GM18951 (cell line): Measurements from ENCODE around the gene BMAL1.
"Not testable (repeated sequence)": the region's sequence is repeated elsewhere in the genome, so short reads cannot be mapped to it uniquely, and the experiment has no call there.

ENCODE experiments used
- POLR2A ChIP-seq: IDR thresholded peaks from 4 replicates; pipeline ENCODE4 v1.6.1; 2011; ENCODE audit warnings: mild to moderate bottlenecking; ENCODE audit not compliant: insufficient read length, insufficient read depth; ENCODE audit errors: extremely low read depth
- in situ Hi-C: fragments of 300-500 bp; cut with MboI; formaldehyde crosslinking; loops from one replicate; pipeline ENCODE4 v1.12.0; 2022; ENCODE audit warnings: low sequenced_read_pairs, mixed read lengths, inconsistent platforms; ENCODE audit not compliant: unreplicated experiment

The BMAL1 gene

DNA sequence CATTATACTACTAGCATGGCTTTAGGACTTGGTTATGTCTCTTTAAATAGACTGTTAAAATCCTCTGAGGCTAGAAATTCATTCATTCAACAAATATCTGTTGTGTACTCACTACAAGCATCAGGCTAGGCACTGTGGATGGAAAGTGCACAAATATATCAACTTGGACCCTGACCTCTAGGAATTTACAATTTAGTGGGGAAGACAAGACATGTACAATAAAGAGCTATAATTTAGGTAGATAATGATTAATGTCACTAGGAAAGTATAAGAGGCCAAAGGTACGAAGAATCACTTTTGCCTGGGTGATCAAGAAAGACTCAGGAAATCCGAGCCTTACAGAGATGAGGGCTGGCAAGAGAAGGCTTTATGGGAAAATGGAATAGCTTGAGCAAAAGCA, 25.6 kb upstream of the BMAL1 start:
- no peak for TF ChIP-seq POLR2A
- in situ Hi-C loops: no loop called here

DNA sequence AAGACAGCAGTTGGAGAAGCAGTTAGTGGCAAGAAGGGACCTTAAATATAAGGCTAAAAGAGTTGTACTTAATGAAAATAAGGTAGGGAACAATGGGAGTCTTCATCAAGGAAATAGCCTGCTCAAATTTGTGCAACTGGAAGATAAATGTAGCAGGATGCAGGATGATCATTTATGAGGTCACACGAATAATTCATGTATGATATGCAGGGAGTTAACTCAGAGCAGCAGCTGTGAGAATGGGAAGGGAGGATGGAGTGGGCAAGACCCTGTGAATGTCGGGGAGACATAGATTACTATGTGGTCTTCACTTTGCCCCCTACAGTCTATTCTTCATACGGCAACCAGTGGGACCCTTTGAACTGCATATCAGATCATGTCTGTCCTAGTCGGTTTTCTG, 25.2 kb upstream of the BMAL1 start:
- in situ Hi-C loops: no loop called here
- TF ChIP-seq POLR2A: no peak

GRCh38 chr11:13256216-13256615, 21.4 kb upstream of the BMAL1 start:
- TF ChIP-seq POLR2A: no peak
- in situ Hi-C loops: no loop called here

DNA sequence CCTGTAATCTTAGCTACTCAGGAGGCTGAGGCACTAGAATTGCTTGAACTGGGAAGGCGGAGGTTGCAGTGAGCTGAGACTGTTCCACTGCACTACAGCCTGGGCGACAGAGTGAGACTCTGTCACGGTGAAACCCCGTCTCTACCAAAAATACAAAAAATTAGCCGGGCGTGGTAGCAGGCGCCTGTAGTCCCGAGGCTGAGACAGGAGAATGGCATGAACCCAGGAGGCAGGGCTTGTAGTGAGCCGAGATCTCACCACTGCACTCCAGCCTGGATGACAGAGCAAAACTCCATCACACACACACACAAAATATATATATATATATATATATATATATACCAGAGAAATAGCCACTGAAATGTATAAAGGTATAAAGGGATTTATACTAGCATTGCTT, 19.5 kb upstream of the BMAL1 start:
- in situ Hi-C loops: not testable (repeated sequence)

DNA sequence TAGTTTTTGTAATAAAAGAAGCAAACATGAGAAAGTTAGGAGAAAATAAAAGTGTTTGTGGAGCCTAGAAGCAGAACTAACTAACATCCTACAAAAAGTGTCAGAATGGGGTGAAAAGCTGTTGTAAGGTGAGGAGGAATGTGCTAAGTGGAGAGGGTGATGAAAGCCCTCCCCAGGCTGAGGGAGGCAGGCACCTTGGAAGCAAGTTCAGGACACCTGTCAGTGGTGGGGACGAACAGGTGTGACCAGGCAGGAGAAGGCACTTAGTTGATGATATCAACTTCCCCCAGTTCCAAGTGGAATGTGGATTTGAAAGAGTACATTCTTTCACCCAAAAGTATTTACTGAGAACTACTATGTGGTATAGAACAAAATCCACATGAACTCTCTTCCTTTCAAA, 18.7 kb upstream of the BMAL1 start:
- TF ChIP-seq POLR2A: no peak
- in situ Hi-C loops: no loop called here

- in situ Hi-C loops: no loop called here
- no peak for TF ChIP-seq POLR2A
Observed at GRCh38 chr11:13259374-13259773, 18.2 kb upstream of the BMAL1 start.

- in situ Hi-C loops: no loop called here
- no peak for TF ChIP-seq POLR2A
Observed at GRCh38 chr11:13260201-13260962, 17.2 kb upstream of the BMAL1 start.

DNA sequence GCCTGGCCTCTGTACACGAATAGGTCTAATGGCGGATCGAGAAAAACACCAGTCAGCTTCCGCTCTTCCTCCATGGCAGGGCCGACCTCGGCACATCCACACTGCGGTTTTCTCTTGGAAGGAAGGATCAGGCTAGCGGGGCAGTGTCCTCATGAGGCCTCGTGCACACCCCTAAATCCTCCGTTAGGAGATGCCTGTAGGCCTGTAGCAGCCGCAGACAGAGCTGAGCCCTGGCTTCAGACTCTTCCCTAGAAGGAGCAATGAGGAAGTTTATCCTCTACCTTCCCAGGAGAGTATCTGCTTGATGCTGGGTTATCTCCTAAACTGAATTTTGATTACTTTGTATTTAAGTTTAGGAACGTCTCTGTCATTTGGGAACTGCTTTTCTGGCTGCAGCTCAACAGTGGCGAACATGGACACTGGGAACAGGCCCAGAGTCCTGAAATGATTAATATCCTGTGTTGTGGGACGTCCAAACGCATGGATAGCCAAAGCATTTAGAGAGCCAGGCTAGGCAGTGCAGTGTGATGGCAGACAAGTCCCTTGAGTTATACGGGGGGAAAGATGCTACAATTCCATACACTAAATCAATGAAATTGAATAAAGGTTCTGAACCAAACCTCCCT, 16.5 kb upstream of the BMAL1 start:
- no peak for TF ChIP-seq POLR2A
- in situ Hi-C loops: no loop called here

GRCh38 chr11:13261591-13262061, 16.0 kb upstream of the BMAL1 start:
- TF ChIP-seq POLR2A: no peak
- in situ Hi-C loops: no loop called here

- in situ Hi-C loops: no loop called here
- TF ChIP-seq POLR2A: no peak
Observed at GRCh38 chr11:13262096-13262495, 15.5 kb upstream of the BMAL1 start.

- TF ChIP-seq POLR2A: no peak
- in situ Hi-C loops: no loop called here
Observed at GRCh38 chr11:13268791-13269190, 8.8 kb upstream of the BMAL1 start.

- no peak for TF ChIP-seq POLR2A
- in situ Hi-C loops: no loop called here
Observed at GRCh38 chr11:13269775-13270174, 7.8 kb upstream of the BMAL1 start.

GRCh38 chr11:13271060-13271693, 6.4 kb upstream of the BMAL1 start:
- in situ Hi-C loops: no loop called here
- no peak for TF ChIP-seq POLR2A

DNA sequence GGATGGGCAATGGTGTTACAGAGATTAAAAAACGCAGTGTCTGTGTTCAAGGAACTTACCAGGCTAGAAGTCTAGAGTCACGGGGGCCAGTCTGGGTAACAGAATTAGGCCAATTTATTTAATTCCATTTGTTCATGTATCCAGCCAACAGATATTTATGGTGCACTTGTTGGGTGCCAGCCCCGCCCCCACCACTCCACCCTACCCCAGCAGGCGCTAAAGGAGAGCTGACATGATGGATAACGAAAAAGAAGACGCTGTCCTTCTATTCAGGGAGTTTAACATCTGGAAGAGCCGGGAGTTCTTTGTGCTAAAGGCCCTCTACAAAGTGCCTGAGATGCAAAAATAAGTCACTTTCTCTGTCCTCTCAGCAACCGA, 1.1 kb upstream of the BMAL1 start:
- TF ChIP-seq POLR2A: no peak
- in situ Hi-C loops: no loop called here
